Activated CD4-positive, alpha-beta T cell treated with anti-CD3 and anti-CD28 coated beads for 4 hours (primary cell): ENCODE results near the gene FIP1L1.

ENCODE experiments used
- DNase-seq, 2 donors: peaks; one replicate each; pipeline ENCODE4 v3.0.0-alpha.2; 2020

The FIP1L1 gene

DNA sequence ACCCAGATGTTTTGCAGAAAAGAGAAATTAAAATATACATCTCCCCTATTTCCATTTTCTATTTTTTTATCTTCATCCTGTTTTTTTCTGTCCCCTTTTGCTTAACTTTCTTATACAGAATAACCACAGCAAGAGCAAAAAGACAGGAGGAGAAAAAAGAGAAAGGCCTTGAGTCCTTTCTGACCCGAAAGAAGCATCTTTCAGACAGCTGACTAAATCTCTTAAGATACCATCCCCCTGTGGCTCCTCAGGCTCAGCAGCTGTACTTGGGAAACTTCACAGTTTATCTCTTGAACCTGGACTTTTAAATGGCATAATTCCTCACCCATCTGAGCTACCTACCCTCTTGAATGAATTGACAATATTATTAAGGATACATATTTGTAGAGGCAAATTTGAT is 100.2 kb downstream of the FIP1L1 start:
- DNase-seq, result no peak

DNA sequence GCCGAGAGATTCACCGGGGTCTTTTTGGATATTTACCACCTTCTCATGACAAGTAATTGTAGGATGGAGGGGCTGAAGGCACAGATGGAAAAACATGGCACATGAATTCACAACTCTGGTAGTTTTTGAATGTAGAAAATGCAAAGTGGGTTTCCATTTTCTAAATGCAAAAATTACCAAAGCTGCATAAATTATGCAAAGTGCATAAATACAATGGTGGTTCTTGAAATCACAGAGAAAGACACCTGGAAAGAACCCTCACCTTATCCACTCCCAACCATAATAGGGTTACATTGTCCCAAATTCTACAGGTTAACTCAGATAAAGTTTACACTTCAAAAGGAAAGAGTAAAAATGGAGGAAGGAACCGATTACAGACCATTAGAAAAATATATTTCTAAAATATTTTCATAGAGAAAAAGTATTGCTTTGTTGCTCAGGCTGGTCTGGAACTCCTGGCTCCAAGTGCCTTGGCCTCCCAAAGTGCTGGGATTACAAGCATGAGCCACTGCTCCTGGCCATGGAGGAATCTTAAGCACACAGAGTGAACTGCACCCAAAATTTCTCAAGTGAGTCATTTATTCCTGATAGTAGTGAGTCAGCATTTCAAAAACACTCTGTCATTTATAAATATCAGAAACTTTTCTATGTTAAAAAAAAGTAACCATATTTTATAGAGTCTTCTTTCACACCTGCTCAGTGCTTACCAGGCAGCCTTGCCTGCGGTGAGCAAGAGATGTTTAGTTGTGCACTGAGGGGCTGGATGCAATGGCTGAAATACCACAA is 101.4 kb downstream of the FIP1L1 start:
- DNase-seq, result no peak

DNA sequence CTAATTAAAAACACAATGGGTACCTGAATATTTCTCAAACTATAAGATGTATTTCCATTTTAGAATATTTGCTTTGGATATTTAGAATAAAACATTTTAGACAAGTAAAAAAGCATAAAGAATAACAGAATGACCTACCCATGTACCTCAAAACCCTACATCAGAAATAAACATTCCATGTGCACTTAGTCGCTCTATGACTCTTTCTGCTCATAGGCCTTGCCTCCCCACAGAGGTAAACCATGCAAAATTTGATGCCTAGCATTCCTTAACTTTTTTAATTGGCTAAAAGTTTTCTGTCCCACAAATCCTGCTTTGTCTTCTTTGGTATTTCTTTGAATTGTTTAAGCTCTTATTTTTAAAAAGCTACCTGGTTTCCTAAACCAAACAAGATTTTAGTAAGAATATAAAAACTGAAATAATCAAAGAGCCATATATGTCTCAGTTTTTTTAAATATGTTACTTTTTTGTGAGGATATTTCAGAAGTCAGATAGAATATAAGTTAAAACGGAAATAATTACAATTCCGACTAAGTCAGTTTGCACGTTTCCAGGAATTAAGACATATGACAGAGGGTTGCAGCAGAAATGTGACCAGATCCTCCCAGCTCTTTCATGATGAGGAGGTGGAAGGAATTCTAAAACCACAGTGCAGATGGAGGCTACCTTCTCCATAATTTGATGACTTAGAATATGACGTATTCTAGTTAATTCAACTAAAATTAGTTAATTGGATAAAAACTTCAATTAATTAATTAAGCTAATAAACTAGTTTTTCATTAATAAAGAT is 102.5 kb downstream of the FIP1L1 start:
- no peak for DNase-seq

DNA sequence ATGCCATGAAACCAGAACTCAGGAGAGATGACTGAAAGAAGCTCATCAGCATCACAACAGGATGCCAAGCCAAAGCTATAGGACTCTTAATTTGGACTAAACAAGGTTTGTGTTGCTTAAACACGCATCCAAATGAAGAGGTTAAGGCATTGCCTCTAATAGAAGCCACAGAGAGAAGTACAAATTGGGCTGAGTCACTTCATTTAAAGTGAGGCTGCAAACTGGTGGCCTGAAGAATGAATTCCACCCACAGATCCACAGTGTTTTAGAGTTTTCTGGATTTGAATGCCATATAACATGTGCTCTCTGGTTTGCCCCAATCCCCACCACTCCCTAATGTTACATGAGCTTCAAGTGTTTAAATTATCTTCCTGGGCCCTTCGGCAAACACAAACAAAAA is 103.5 kb downstream of the FIP1L1 start:
- DNase-seq, result no peak

DNA sequence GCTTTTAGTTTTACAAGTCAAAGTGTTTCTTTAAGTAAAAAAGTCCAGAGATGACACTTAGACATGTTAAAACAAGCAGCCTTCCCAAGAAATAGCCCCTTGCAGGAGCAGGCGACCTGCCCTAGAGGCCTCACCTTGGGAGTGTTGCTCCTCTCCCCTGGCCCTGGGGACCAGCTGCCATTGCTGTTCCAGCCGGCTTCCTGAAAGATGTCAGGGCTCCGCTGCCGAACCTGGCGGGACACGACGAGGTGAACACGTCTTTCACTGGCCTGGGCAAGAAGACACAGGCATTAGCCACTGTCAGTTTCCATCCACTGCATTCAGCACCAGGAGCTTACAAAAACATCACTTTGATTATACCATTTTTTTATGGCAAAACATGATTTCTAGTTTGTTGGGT is 104.1 kb downstream of the FIP1L1 start:
- DNase-seq, result no peak

GRCh38 chr4:53483250-53483649 is 105.8 kb downstream of the FIP1L1 start:
- no peak for DNase-seq

DNA sequence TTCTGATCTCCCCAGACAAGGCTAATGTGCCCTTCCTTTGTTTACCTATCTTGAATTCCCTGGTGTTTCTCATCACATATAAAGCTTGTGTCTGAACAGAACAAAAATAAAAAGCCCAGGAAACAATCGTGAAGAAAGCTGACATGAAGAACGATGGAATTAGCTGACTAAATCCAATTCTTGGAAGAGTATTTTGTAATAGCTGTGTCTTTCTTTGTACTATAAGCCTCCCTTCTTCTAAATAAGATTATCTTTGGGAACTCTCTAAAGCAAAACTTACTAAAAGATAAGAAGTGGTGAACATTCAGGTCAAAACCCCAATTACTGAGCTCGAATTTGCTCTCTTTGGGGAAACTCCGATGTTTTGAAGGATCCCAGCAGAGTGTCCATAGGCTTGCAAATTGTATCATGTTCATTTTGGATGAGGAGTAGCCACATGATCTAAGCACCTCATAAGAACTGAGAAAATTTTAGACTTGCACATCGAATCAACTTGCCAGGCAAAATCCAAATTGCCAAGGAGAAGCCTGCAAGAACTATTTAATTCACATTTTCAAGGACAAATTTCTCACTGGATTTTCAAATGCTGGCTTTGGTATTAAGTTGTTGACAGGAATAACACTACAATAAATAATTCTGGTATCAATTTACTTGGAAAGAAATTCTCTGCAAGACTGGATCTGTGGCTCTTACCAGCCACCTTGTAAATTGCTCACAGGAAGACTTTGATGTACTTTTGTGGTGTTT is 107.6 kb downstream of the FIP1L1 start:
- no peak for DNase-seq

DNA sequence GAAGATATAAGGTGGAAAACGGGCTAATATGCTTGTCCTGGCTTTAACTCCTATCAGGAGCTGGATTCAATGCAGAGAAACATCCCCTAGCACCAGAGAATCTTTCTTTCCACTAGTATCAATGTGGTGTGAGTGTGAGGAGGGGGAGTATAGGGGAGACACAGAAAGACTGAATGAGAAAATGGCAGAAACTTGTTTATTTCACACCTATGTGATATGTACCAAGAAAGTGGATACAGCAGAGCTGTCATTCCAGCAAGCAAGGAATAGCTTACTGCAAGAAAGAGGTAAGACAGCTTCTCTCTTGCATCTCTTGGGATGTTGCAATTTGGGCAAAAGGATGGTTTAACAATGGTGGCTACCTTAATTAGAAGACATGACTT is 108.2 kb downstream of the FIP1L1 start:
- DNase-seq, result no peak

GRCh38 chr4:53487766-53488165 is 110.3 kb downstream of the FIP1L1 start:
- DNase-seq, result no peak

DNA sequence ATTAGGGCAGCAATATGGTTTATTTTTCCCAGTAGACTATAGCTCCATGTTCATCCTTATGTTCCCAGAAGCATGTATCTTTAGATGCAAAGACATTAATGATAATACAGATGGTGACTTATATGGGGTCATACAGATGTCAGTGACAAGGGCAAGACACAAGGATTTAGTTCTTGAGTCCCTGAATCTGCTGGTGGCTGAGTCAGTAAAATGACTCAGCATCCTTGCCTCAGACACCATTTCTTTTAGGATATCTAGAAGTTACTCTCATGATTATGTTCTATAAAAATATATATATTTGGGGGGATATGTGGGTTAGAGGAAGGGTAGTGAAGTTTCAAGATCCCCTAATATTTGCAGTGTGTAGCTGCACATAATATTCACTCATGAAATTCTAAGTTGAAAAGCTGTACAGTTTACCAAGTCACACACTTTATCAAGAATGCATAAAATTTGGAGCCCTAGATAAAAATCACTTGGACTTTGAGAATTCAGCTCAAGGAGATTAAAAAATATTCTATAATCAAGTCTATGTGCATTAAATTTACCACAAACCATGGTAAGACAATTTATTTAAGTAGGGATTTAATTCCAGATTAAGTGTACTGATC is 111.9 kb downstream of the FIP1L1 start:
- DNase-seq, result no peak

GRCh38 chr4:53490161-53490956 is 112.9 kb downstream of the FIP1L1 start:
- DNase-seq, result no peak

GRCh38 chr4:53490965-53491622 is 113.7 kb downstream of the FIP1L1 start:
- DNase-seq, result no peak

- no peak for DNase-seq
Observed at GRCh38 chr4:53494851-53495250, 117.4 kb downstream of the FIP1L1 start.

DNA sequence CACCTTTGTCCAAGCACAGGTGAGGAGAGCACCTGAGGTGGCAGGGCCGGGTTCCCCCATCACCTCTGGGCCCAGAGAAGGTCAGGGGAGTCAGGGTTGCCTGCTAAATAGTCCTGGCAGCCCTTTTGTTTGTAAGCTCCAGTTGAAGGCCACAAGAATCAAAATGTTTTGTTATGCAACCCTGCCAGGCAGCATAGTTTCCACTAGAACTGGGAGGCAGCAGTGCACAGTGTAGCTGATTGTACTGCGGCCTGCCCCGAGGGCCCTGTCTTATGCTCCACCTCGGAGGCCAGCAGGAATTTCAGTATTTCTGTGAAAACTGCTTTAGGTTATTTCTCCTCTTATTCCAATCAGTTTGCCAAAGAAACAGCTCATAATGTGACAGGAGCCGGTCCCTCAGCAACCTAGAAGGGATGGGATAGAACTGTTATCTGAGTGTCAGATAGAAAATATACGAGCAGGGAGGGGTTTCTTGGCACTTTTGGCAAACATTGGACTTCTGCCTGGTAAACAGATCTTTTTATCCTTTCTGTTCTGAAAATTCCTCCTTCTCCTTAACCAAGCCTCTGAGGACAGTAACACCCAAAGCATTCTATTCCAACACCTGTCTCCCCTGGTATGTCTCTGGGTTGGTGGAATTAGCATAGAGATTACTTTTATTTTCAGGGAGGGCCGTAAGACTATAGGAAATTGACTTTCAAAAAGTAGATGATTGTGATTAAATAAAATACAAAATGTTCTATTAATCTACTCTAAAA is 120.2 kb downstream of the FIP1L1 start:
- DNase-seq, result no peak

- no peak for DNase-seq
Observed at GRCh38 chr4:53498706-53499105, 121.3 kb downstream of the FIP1L1 start.

DNA sequence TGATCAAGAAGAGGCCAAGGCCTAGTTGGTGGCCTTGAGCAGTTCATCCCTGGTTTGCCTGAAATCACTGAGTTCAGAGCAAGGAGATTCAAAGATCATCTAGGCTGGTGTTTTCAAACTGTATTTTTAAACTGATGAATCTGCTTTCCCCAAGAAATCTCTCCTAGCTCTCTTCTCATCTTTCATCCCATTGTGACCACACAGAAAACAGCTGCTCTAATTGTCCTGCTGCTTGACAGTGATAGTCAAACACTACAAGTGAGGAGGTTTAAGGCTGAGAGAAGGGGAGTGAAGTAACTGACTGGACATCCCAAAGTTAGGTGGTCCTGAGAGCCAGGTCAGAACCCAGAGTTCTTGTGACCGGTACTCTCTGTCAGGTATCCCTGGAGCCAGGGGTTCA is 122.3 kb downstream of the FIP1L1 start:
- no peak for DNase-seq

GRCh38 chr4:53500546-53500945 is 123.1 kb downstream of the FIP1L1 start:
- no peak for DNase-seq

DNA sequence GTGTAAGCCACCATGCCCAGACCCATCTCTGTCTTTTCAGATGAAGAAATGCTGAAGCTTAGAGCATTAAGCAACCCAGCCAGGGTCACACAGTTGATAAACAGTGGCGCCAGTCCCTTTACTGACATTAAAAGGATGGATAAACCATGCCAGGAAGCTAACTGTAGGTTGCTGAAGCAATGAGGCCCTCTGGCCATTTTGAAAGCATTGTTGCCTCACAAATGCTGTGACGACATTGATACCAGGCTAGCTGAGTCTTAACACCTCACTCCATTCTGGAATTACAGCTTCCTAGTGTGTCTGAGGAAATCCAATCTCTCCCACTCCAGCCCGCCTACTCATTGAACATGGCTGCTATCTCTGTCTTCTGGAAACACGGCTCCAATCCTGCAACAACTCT is 124.1 kb downstream of the FIP1L1 start:
- DNase-seq, result no peak

DNA sequence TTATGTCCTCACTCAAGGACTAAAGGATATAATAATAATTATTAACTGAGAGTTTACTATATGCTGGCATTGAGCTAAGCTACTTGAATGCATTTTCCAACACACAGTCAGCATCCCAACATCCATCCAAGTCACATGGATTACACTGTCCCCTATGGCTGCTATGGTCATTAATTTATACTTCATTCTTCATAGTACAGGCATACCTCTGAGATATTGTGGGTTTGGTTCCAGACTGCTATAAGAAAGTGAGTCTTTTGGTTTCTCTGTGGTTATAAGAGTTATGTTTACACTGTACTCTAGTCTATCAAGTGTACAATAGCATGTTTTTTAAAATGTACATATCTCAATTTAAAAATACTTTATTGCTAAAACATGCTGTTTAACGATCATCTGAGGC is 124.7 kb downstream of the FIP1L1 start:
- no peak for DNase-seq

DNA sequence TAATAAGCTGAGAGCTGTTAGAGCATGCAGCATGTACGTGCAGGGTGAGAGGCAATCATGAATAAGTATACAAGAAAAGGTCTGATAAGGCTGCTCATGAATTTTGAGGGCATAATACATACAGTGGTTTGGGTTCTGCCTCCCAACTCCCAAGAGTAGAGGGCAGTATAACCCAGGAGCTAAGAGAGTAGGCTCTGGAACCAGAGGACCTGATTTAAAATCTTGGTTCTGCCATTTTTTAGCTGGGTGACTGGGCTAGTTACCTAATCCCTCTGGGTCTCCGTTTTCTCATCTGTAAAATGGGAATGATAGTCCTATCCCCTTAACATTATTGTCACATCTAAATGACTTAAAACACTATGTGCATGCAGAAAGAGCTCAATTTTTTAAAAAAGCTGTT is 128.5 kb downstream of the FIP1L1 start:
- DNase-seq, result no peak

GRCh38 chr4:53507058-53507457 is 129.6 kb downstream of the FIP1L1 start:
- no peak for DNase-seq
